Cardiac fibroblast (primary cell): ENCODE data around the gene SH3GLB2.
A peak's percentile ranks its signal among the peaks of the same experiment; 100 is the strongest.
"Not testable (repeated sequence)": the region's sequence is repeated elsewhere in the genome, so short reads cannot be mapped to it uniquely, and the experiment has no call there.

Experiments used
- DNase-seq, 2 donors: peaks; one replicate each; pipeline versions ENCODE4 v3.0.0 to v3.0.0-alpha.2; 2010; ENCODE audit warnings: low read depth in 2 of 2
- H3K4me3 ChIP-seq, 2 donors: replicated peaks in 1 of 2; 1 replicate in 1 of 2; 2 replicates in 1 of 2; pipeline ENCODE4 v1.5.1; 2011; ENCODE audit warnings: low read depth in 2 of 2, low read length in 2 of 2, mild to moderate bottlenecking in 2 of 2, moderate library complexity in 1 of 2
- CTCF ChIP-seq: IDR thresholded peaks from one replicate; pipeline ENCODE4 v1.5.1; 2011; ENCODE audit warnings: low read depth, mild to moderate bottlenecking, low read length, inconsistent platforms

Gene SH3GLB2

DNA sequence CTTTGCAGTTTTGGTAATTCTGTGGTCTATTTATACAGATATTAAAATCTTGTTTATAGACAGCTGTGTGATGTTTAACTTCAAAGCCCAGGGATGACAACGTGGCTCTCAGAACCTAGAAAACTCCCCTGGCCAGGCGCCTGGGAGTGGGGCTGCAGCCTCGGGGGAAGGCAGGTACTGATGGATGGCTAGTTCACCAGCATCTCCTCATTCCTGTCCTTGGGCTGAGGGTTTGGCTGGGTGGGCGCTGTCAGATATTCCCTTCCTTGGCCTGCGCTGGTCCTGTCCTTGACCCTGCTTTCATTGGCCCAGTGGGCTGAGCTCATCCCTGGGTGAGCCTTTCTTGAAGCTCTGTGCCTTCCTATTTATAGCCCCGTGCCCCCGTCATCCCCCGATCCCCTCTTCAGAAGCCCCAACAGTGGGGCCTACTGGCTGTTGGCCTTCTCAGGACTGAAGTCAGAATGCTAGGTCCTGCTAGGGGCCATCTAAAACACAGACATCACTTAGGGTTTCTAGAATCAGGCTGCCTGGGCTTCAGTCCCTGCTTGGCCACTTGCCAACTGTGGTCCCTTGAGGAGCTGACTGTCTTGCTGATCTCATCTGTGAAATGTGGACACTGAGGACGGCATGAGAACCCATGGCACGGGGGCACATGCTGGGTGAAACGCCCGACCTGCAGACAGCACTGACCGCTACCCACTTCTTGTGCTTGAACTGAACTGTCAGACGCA, 20.9 kb downstream of the SH3GLB2 start:
- no peak overlapping the region for H3K4me3 ChIP-seq
- peak in 1 of 2 donors; percentile 61 for DNase-seq
- no peak for TF ChIP-seq CTCF

DNA sequence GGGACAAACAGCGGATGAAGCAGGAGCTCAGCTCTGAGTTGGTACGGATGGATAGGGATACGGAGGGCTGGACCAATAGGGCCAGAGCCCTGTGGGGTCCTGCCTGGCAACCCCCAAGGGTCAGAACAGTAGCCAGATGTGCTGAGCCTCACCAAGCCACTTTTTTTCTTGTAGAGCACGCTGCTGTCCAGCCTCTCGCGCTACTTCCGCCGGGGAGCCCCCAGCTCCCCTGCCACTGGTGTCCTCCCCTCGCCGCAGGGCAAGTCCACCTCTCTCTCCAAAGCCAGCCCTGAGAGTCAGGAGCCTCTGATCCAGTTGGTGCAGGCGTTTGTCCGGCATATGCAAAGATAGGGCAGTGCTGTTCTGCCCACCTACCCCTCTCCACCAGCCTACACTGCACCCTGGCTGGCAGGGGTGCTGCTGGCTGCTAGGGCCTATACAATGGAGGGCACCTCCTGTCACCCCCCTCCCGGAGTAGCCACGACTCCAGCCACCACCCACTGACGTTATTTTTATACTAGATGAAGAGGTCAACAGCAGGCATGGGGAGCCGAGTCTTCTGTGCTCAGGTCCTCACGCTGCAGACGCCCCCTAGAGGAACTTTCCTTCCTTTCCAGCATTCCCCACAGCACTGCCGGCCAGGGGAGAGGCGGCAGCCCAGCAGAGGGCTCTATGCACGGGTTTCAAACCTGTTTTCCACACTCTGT, 21.6 kb downstream of the SH3GLB2 start:
- DNase-seq, result peak; percentile 83 to 84
- H3K4me3 ChIP-seq, result no peak overlapping the region
- peak; percentile 96 for TF ChIP-seq CTCF

- no peak overlapping the region for H3K4me3 ChIP-seq
- TF ChIP-seq CTCF, result no peak
- no peak for DNase-seq
These were observed 22.7 kb downstream of the SH3GLB2 start for GRCh38 chr9:129005336-129005997.

- not testable (repeated sequence) for H3K4me3 ChIP-seq, DNase-seq
These were observed 24.0 kb downstream of the SH3GLB2 start for GRCh38 chr9:129004173-129004572.

- TF ChIP-seq CTCF, result no peak
- no peak for DNase-seq
- H3K4me3 ChIP-seq, result no peak overlapping the region
These were observed 25.1 kb downstream of the SH3GLB2 start for GRCh38 chr9:129002992-129003391.

DNA sequence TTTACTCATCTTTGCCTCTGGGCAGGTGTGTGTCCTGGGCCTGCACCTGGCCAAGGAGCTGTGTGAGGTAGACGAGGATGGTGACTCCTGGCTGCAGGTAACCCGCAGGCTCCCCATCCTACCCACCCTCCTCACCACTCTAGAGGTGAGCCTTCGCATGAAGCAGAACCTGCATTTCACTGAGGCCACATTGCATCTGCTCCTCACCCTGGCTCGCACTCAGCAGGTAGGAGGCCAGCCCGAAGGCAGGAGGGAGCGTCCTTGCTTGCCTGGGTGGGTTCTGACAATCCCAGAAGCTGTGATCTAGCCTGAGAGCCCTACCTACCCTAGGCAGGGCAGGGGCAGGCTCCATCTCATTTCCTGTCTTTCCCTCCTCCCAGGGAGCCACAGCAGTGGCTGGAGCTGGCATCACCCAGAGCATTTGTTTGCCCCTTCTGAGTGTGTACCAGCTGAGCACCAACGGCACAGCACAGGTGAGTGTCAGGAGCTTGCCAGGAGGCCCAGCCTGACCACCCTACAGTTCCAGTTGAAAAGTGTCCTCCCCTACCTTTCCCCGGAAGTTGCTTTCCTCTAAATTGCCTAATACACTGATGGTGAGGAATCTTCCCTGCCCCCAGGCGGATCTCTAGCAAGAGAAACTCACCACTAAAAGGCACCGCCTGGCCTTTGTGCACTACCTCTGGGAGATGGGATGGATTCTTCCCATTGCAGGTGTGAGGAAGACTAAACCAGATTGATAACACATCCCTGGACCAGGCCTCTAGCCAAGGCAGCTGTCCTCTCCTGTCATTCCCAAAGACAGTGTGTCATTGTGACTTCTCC, 26.4 kb downstream of the SH3GLB2 start:
- no peak overlapping the region for H3K4me3 ChIP-seq
- no peak for TF ChIP-seq CTCF

More for the DNA sequence above, 26.4 kb downstream of the SH3GLB2 start:
- DNase-seq, result no peak
